AG04449 (cell line): ENCODE measurements around the gene FURIN.
"Not testable (repeated sequence)": the region's sequence is repeated elsewhere in the genome, so short reads cannot be mapped to it uniquely, and the experiment has no call there.

ENCODE experiments used
- CTCF ChIA-PET: fragments of 350-600 bp; formaldehyde crosslinking; extraction: SDS; loops from one replicate; lab custom pipeline; 2021; ENCODE audit warnings: antibody characterized with exemption; lab: Yijun Ruan, JAX
- POLR2A ChIA-PET: fragments of 400-600, 350-600 bp; formaldehyde crosslinking; extraction: SDS; loops from one replicate; lab custom pipeline; 2020; ENCODE audit warnings: antibody characterized with exemption, inconsistent platforms; lab: Yijun Ruan, JAX
- DNase-seq: peaks from one replicate; pipeline ENCODE4 v3.0.0-alpha.2; 2010; ENCODE audit warnings: low read depth, low spot score
- H3K4me3 ChIP-seq: 2 replicates; pipeline ENCODE4 v1.5.1; 2011; ENCODE audit warnings: low read depth, mild to moderate bottlenecking, control low read depth, low read length
- CTCF ChIP-seq: IDR thresholded peaks from one replicate; pipeline ENCODE4 v1.5.1; 2011; ENCODE audit warnings: mild to moderate bottlenecking, moderate library complexity, low read length, control low read depth, inconsistent platforms; ENCODE audit not compliant: insufficient read depth; ENCODE audit errors: missing control alignments

The FURIN gene

GRCh38 chr15:90906181-90906849, 37.9 kb downstream of the FURIN start:
- H3K4me3 ChIP-seq: no peak overlapping the region
- ChIA-PET POLR2A (no interaction called here), CTCF (interaction anchor here (1.2 to 14.0 kb wide), 3 partner anchors 11 to 27 kb away, joined by 4 to 186 read pairs (median 4); partner anchors contain the start of genes HDDC3 and UNC45A)
- no peak for TF ChIP-seq CTCF
- DNase-seq: no peak

DNA sequence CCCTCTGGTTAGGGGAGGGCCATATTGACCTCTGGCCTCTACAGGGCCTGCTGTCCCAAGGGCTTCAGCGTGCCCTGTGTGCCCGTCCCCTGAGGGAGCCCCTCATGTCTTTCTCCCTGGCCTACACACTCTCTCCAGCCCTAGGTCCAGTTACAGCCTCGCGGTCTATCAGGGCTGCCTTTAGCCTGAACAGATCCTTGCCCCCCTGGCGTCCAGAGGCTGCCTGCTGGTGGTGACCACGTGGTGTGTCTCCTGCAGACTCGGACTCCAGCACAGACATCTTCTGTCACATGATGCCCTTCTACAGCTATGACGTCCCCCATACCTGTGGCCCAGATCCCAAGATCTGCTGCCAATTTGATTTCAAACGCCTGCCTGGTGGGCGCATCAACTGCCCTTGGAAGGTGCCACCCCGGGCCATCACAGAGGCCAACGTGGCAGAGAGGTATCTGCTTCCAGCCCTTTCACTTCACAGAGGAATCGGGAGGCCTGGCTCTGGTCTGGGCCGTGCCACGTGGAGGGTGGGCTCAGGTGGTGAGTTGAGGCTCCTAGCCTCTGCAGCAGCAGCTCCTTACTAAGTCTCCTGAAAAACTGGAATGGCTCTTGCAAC, 38.8 kb downstream of the FURIN start:
- DNase-seq: no peak
- TF ChIP-seq CTCF: no peak
- CTCF ChIA-PET: interaction anchor here (14.0 kb wide), 1 partner anchor 26 kb away, joined by 186 read pairs; the partner anchor contains the start of genes HDDC3 and UNC45A
- no peak overlapping the region for H3K4me3 ChIP-seq
- POLR2A ChIA-PET: no interaction called here

GRCh38 chr15:90907838-90908507, 39.6 kb downstream of the FURIN start:
- no peak for DNase-seq
- CTCF ChIA-PET: interaction anchor here (14.0 kb wide), 1 partner anchor 25 kb away, joined by 186 read pairs; the partner anchor contains the start of genes HDDC3 and UNC45A
- POLR2A ChIA-PET: no interaction called here
- no peak for TF ChIP-seq CTCF
- no peak overlapping the region for H3K4me3 ChIP-seq

- CTCF ChIA-PET: interaction anchor here (14.0 kb wide), 1 partner anchor 24 kb away, joined by 186 read pairs; the partner anchor contains the start of genes HDDC3 and UNC45A
- DNase-seq, POLR2A ChIA-PET, H3K4me3 ChIP-seq: not testable (repeated sequence)
These were observed 41.1 kb downstream of the FURIN start for GRCh38 chr15:90909449-90909848.

DNA sequence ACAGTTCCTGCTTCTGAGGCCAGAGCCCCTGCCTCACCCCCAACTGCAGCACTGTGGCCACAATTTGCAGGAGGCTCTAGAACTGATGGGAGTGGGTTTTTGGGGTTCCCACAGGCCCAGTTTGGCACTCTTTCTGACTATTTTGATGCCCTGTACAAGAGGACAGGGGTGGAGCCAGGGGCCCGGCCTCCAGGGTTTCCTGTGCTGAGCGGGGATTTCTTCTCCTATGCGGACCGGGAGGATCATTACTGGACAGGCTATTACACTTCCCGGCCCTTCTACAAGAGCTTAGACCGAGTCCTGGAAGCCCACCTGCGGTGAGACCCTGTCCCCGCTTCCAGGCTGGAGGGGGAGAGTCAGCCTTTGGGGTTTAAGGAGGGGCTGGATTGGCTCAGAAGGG, 41.6 kb downstream of the FURIN start:
- POLR2A ChIA-PET: no interaction called here
- DNase-seq: no peak
- CTCF ChIA-PET: interaction anchor here (1.0 to 14.0 kb wide), 2 partner anchors 8 to 23 kb away, joined by 6 to 186 read pairs; partner anchors contain the start of genes HDDC3 and UNC45A
- no peak overlapping the region for H3K4me3 ChIP-seq
- TF ChIP-seq CTCF: no peak

GRCh38 chr15:90910441-90911301, 42.3 kb downstream of the FURIN start:
- no peak for TF ChIP-seq CTCF
- DNase-seq: no peak
- ChIA-PET POLR2A (no interaction called here), CTCF (interaction anchor here (1.0 to 14.0 kb wide), 3 partner anchors 9 to 40 kb away, joined by 3 to 186 read pairs (median 6); partner anchors contain the start of genes HDDC3 and UNC45A)
- H3K4me3 ChIP-seq: no peak overlapping the region
